NCI-H1092 treated with DMSO at 0.1 percent for 48 hours (cell line): ENCODE results near the gene MTHFD2.
A peak's percentile ranks its signal among the peaks of the same experiment; 100 is the strongest.
"Not testable (repeated sequence)": the region's sequence is repeated elsewhere in the genome, so short reads cannot be mapped to it uniquely, and the experiment has no call there.

ENCODE experiments used
- DNase-seq: peaks from one replicate; lab custom pipeline; 2025; lab: John Stamatoyannopoulos, UW

The MTHFD2 gene

DNA sequence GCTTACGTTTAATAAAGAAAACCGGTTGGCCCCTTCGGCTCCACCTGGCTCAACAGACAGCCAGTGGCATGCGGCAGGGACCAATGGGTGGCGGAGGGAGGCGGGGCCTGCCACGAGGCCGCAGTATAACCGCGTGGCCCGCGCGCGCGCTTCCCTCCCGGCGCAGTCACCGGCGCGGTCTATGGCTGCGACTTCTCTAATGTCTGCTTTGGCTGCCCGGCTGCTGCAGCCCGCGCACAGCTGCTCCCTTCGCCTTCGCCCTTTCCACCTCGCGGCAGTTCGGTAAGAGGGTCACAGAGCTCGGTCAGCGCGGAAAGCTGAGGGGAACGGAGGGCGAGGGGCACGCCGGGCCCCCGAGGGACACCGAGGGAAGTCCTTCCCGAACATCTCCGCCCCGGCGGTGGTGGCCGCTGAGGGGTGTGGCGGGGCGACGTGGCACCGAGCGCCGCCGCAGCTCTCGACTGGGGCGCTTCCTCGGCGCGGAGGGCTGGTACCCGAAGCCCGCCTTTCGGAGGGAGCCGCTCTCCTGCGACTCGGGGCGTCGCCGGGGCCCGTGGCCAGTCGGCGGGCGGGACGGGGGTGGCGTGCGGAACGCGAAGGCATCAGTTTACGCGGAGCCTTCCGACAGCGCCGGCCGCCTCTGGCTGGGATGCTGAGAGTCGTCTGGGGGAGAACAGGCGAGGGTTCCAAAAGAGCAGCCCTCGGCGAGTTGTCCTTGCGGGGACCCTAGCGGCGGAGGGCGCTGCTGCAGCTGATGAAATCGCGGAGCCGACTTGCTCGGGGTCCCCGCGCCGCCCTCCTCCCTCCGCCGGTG lies at the start of gene MTHFD2:
TSS of gene MTHFD2 (plus strand) at position 155 of the 814 bp plus-strand sequence. CDS start at position 182, 27 bp downstream.
- DNase-seq, result peak; percentile 82

- DNase-seq, result no peak
Observed at GRCh38 chr2:74149247-74149525, 49.2 kb upstream of the MTHFD2 start.

- no peak for DNase-seq
Observed at GRCh38 chr2:74149570-74150319, 48.7 kb upstream of the MTHFD2 start.

GRCh38 chr2:74152954-74153353 lies 45.5 kb upstream of the MTHFD2 start:
- DNase-seq, result no peak

- no peak for DNase-seq
Observed at GRCh38 chr2:74155830-74156229, 42.6 kb upstream of the MTHFD2 start.

DNA sequence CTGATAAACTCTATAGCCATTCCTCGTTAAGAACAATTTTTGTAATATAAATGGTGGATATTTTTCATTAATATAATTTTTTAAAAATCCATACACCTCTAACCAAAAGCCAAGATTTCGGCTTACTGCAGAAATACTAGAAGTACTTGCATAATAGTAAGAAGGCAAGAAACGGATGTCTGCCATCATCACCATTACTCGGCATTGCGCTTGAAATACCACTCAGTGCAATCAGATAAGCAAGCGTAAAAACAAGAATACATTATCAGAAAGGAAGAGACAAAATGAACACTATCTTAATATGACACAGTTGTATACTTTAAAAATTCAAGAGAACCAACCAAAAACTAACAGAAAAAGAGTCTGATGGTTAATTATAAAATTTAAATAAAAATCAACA lies 35.5 kb upstream of the MTHFD2 start:
- no peak for DNase-seq

DNA sequence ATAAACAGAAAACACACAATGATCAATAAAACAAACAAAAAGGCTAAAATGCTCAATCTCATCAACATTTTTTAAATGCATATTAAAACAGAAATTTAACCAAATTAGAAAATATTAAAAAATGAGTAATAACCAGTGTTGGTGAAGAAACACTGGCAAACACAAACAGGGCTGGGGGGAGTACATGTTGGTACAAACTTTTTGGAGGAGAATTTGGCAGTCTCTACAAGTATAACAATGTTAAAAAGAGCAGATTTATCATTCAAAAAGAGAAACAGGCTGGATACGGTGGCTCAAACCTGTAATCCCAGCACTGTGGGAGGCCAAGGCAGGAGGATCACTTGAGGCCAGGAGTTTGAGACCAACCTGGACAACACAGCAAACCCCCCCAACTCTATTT lies 33.7 kb upstream of the MTHFD2 start:
- no peak for DNase-seq

- DNase-seq, result no peak
Observed at GRCh38 chr2:74168739-74169138, 29.7 kb upstream of the MTHFD2 start.

GRCh38 chr2:74174909-74175308 lies 23.5 kb upstream of the MTHFD2 start:
- no peak for DNase-seq

- no peak for DNase-seq
Observed at GRCh38 chr2:74177696-74178095, 20.7 kb upstream of the MTHFD2 start.

DNA sequence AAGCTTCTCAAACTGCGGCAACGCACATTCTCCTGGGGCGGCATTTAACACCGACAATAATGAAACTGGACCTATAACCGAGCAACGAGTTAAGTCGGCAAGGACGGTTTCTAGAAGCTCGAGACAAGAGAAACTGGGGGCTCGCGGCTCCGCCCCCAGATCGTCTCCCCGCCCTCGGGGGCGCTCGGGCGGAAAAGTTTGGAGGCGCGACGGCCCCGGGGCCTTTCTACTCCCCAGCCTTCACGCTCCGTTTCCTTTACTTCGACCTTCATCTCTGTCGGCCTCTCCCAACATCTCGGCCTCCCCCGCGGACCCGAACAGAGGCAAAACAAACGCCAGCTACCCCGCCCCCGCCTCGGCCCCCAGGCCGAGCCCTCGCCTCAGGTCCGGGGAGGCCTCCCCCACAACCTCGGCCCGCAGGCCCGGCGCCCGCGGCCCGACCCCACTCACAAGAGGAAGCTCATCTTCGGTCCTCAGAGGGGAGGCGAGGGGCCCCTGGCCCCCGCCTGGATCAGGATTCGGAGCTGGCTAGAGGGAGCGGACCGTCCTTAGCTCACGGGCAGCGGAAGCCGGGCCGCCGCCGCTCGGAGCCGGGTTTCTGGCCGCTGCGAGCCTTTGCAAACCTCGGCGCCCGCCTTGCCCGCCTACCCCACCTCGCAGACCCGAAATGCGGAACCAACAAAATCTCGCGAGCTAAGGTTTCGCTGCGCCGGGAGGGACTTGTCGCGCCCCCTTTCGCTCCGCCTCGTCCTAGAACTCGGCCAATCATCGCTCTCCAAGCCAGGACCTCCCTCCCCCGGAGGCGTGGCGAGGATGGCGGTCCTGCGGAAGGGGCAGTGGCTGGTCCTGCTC lies 20.0 kb upstream of the MTHFD2 start, which contains the start of gene MOB1A:
TSS of gene MOB1A (minus strand) at position 669 of the 852 bp plus-strand sequence. CDS start at position 464, 205 bp downstream.
- DNase-seq, result peak; percentile 97

DNA sequence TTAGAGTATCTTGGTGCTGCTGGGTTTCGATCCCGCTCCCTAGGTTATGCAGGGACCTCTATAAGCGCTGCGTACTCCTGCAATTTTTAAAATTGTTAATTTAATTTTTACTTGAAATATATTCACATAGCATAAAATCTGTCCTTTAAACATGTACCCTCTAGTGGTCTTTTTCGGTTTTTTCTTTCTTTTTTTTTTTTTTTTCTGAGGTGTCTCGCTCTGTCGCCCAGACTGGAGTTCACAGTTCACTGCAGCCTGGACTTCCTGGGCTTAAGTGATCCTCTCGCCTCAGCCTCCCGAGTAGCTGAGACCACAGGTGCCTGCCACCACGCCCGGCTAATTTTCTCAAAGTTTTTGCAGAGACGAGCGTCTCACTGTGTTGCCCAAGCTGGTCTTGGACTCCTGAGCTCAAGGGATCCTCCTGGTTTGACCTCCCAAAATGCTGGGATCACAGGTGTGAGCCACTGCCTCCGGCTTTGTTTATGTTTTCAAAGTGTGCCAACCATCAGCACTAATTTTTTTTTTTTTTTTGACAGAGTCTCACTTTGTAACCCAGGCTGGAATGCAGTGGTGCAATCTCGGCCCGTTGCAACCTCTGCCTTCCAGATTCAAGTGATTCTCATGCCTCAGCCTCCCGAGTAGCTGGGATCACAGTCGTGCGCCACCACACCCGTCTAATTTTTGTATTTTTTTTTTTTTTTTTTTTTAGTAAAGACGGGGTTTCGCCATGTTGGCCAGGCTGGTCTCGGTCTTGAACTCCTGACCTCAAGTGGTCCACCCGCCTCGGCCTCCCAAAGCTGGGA lies 19.2 kb upstream of the MTHFD2 start:
- no peak for DNase-seq

DNA sequence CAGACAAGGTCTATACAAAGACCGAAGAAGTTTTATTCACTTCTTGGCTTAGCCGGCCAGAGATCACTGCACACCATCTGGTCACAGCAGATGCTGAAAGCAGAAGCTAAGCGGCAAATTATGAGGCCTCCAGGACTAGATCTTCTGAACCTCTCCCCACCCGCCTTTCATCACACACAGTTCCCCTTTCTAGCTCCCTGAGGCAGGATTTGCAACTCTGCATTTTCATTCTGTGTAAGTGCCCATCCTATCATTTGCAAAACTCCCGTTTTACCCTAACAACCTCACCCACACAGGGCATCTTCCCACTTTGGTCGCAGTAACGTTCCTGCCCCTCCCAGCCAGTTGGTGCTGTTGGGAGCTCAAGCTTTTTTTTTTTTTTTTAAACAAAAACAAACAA lies 16.7 kb upstream of the MTHFD2 start:
- DNase-seq, result no peak

- DNase-seq, result no peak
Observed at GRCh38 chr2:74183878-74184277, 14.5 kb upstream of the MTHFD2 start.

DNA sequence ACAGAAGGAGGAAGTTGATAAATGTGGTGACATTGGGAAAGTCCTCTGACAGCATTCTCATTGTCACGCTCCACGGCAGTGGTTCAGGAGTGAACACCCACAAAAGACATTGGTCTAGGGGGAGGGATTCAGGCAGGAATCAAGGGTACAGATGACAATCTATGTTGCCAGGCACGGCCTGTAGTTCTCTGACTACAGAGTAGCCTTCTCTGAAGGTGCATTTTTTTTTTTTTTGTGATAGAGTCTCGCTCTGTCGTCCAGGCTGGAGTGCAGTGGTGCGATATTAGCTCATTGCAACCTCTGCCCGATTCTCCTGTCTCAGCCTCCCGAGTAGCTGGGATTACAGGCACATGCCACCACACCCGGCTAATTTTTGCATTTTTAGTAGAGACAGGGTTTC lies 12.4 kb upstream of the MTHFD2 start:
- DNase-seq, result no peak

DNA sequence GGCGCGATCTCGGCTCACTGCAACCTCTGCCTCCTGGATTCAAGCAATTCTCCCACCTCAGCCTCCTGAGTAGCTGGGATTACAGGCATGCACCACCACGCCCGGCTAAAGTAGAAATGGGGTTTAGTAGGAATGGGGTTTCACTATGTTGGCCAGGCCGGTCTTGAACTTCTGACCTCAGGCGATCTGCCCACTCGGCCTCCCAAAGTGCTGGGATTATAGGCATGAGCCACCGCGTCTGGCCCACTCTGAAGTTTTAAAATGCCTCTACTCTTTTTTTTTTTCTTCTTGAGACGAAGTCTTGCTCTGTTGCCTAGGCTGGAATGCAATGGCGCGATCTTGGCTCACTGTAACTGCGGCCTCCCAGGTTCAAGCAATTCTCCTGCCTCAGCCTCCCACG lies 11.7 kb upstream of the MTHFD2 start:
- not testable (repeated sequence) for DNase-seq

DNA sequence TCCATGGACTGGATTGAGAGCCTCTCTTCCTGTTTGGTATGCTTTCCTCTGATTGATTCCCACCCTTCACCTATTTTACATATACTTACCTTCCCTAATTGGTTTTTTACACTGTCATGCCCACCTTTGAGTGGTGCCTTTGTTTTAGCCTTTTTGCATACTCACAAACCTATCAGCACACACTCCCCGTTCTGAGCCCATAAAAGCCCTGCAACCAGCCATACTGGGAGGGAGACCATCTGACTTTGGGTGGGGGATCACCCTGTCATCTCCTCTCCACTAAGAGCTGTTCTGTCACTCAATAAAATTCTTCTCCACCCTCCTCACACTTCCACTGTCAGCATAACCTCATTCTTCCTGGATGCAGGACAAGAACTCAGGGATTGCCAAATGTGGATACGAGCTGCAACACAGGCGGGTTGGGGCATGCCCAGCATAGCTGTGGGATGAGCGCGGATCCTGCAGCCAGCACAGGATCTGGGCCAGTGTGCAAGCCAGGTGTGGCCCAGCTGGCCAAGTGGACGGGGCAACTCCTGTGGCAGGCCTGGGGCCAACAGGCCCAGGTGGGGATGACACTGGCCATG lies 10.3 kb upstream of the MTHFD2 start:
- no peak for DNase-seq

DNA sequence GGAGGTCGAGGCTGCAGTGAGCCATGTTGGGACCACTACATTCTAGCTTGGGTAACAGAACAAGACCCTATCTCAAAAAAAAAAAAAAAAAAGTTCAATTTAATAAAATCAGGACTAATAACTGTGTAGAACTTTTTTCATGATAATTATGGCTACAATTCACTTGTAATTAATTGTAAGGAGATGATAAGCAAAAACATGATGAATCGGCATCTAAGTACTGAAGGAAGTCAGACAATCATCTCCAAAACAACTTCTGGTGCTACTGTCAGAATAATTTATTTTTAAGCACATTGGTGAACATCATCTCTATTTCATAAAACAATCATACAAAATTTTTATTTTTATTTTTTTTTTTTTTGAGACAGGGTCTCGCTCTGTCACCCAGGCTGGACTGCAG lies 9.7 kb upstream of the MTHFD2 start:
- no peak for DNase-seq

GRCh38 chr2:74191596-74192380 lies 6.6 kb upstream of the MTHFD2 start:
- DNase-seq, result peak; percentile 11

- no peak for DNase-seq
Observed at GRCh38 chr2:74194799-74195198, 3.6 kb upstream of the MTHFD2 start.
